Lung (tissue), 12 donors: ENCODE measurements around the gene EXOC3L4. TPM values are rescaled to one million over a fixed set of nuclear protein-coding genes. Genes with fewer than 3 reads are reported as not detected.

Experiments used
- ATAC-seq: fragments of 200-7000 bp; cut with Tn5 transposase; one replicate; pipeline ENCODE4 v1.9.1; 2020; ENCODE audit warnings: moderate number of reproducible peaks; ENCODE audit not compliant: insufficient read depth, low FRiP score
- DNase-seq, 3 donors: peaks; one replicate each; pipeline ENCODE4 v3.0.0-alpha.2; 2013 to 2017
- H3K27ac ChIP-seq, 2 donors: one replicate each; pipeline ENCODE4 v1.5.1; 2013; ENCODE audit warnings: mild to moderate bottlenecking in 2 of 2, moderate library complexity in 2 of 2, control low read depth in 1 of 2, inconsistent platforms in 1 of 2, low read depth in 1 of 2, low read length in 1 of 2
- H3K27me3 ChIP-seq, 3 donors: one replicate each; pipeline ENCODE4 v1.5.1; 2013; ENCODE audit warnings: low read length in 2 of 3; ENCODE audit not compliant: control insufficient read depth in 3 of 3, insufficient read depth in 3 of 3
- H3K36me3 ChIP-seq, 4 donors: one replicate each; pipeline ENCODE4 v1.5.1; 2013; ENCODE audit warnings: low read length in 4 of 4, mild to moderate bottlenecking in 1 of 4, moderate library complexity in 1 of 4; ENCODE audit not compliant: control insufficient read depth in 4 of 4, insufficient read depth in 4 of 4
- H3K4me1 ChIP-seq, 5 donors: one replicate each; pipeline ENCODE4 v1.5.1; 2013; ENCODE audit warnings: low read length in 5 of 5, mild to moderate bottlenecking in 2 of 5, moderate library complexity in 1 of 5; ENCODE audit not compliant: control insufficient read depth in 5 of 5, insufficient read depth in 5 of 5
- H3K4me3 ChIP-seq: one replicate; pipeline ENCODE4 v1.5.1; 2013; ENCODE audit warnings: mild to moderate bottlenecking, control low read depth, moderate library complexity
- H3K9ac ChIP-seq, 2 donors: one replicate each; pipeline ENCODE4 v1.5.1; 2013; ENCODE audit warnings: low read length in 2 of 2, control low read depth in 1 of 2; ENCODE audit not compliant: insufficient read depth in 1 of 2
- H3K9me3 ChIP-seq, 4 donors: one replicate each; pipeline ENCODE4 v1.5.1; 2013; ENCODE audit warnings: low read length in 3 of 4, mild to moderate bottlenecking in 1 of 4, moderate library complexity in 1 of 4; ENCODE audit not compliant: control insufficient read depth in 4 of 4, insufficient read depth in 3 of 4
- WGBS, 2 donors: extraction: QIAGEN DNeasy Blood & Tissue Kit; methylation state at CpG; one replicate each; pipeline ENCODE4 v1.1.7; 2013; 5-methylcytosine and 5-hydroxymethylcytosine counted together
- polyA plus RNA-seq, 2 donors: library from polyadenylated mRNA; stranded (reverse); fragments of 200-250 nt; gene quantifications; one replicate each; pipeline ENCODE4 v1.2.1, GENCODE V29; 2013
- total RNA-seq, 2 donors: library from RNA; depleted of rRNA in 1 of 2; stranded (reverse); fragments of >200 nt in 1 of 2; gene quantifications; one replicate each; pipeline ENCODE4 v1.2.1, GENCODE V29; 2014 to 2021
- TF ChIP-seq, protein P1 (sequence below): IDR thresholded peaks from 2 replicates; pipeline ENCODE4 v1.5.1; 2012; ENCODE audit warnings: mild to moderate bottlenecking; ENCODE audit errors: control extremely low read depth, extremely low read depth
- donor health status: control.
- donor health status: control.
- donor health status: Bipolar disorder and iron deficiency.
- donor health status: healthy.
- donor health status: DM: yes; HTN: yes; CAD: no.

Gene EXOC3L4
- total and polyA plus RNA-seq, 4 donors, result 3.0 to 4.6 (median 3.8) TPM

- no peaks in the 10 kb centered on the region for H3K36me3 ChIP-seq
- 86 to 93% methylated on average over 11 of the region's 11 CpGs for WGBS, 2 donors
- TF ChIP-seq, protein P1, sequence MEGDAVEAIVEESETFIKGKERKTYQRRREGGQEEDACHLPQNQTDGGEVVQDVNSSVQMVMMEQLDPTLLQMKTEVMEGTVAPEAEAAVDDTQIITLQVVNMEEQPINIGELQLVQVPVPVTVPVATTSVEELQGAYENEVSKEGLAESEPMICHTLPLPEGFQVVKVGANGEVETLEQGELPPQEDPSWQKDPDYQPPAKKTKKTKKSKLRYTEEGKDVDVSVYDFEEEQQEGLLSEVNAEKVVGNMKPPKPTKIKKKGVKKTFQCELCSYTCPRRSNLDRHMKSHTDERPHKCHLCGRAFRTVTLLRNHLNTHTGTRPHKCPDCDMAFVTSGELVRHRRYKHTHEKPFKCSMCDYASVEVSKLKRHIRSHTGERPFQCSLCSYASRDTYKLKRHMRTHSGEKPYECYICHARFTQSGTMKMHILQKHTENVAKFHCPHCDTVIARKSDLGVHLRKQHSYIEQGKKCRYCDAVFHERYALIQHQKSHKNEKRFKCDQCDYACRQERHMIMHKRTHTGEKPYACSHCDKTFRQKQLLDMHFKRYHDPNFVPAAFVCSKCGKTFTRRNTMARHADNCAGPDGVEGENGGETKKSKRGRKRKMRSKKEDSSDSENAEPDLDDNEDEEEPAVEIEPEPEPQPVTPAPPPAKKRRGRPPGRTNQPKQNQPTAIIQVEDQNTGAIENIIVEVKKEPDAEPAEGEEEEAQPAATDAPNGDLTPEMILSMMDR, result no peak
- H3K9me3 ChIP-seq, result peaks cover 0 to 4% (median 0%) of the 10 kb centered on the region in 4 donors
- no peak overlapping the region for H3K9ac ChIP-seq
- peaks cover 0 to 29% (median 13%) of the 10 kb centered on the region in 3 donors for H3K27me3 ChIP-seq
- no peak overlapping the region for H3K4me3 ChIP-seq
- H3K27ac ChIP-seq, result no peak overlapping the region
- DNase-seq, result no peak
- ATAC-seq, result no peak
- peaks cover 0 to 25% (median 22%) of the 10 kb centered on the region in 5 donors for H3K4me1 ChIP-seq
Measured at GRCh38 chr14:103101257-103101962, 6.9 kb downstream of the EXOC3L4 start.

- ATAC-seq, result no peak
- WGBS, 2 donors, result 31 to 35% methylated on average over 58 to 85 of the region's 85 CpGs
- TF ChIP-seq, protein P1, result no peak
- no peaks in the 10 kb centered on the region for H3K36me3 ChIP-seq
- no peak overlapping the region for H3K9ac ChIP-seq
- H3K9me3 ChIP-seq, result peaks cover 0 to 4% (median 0%) of the 10 kb centered on the region in 4 donors
- H3K27ac ChIP-seq, result no peak overlapping the region
- no peak overlapping the region for H3K4me3 ChIP-seq
- peaks cover 0 to 25% (median 22%) of the 10 kb centered on the region in 5 donors for H3K4me1 ChIP-seq
- H3K27me3 ChIP-seq, result peaks cover 0 to 29% (median 13%) of the 10 kb centered on the region in 3 donors
- DNase-seq, result peak in 2 of 3 donors; percentile 59 to 67
Measured at GRCh38 chr14:103101963-103102688, 7.6 kb downstream of the EXOC3L4 start.

DNA sequence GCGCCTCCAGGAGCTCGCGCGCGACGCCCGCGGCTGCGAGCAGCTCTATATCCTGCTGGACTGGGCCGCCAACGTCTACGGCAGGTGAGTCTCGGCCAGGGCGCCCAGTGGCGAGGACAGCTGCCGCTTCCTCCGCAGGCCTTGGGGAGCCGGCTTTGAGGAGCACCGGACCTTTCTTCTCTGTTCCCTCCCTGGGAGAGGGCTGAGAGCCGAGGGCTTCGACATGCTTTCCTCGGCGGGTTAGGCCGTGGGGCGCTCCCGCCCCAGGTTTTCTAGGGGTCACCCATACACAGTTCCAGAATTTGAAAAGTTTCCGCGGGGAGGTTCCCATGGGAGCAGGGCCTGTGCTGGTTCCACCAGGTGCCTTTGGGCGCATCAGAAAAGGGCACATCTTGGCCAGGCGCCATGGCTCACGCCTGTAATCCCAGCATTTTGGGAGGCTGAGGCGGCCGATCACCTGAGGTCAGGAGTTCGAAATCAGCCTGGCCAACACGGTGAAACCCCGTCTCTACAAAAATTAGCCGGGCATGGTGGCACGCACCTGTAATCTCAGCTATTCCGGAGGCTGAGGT lies 8.2 kb downstream of the EXOC3L4 start:
- Histone ChIP-seq H3K36me3 (no peaks in the 10 kb centered on the region), H3K4me3 (no peak overlapping the region), H3K9ac (no peak overlapping the region), H3K9me3 (peaks cover 0 to 4% (median 0%) of the 10 kb centered on the region in 4 donors), H3K27me3 (peaks cover 0 to 29% (median 13%) of the 10 kb centered on the region in 3 donors), H3K27ac (no peak overlapping the region), H3K4me1 (peaks cover 0 to 25% (median 22%) of the 10 kb centered on the region in 5 donors)
- DNase-seq (no peak), ATAC-seq (no peak)
- WGBS, 2 donors, result 36 to 39% methylated on average over 39 of the region's 39 CpGs
- TF ChIP-seq, protein P1, result no peak
